ENCODE results near the gene MLPH.

Gene MLPH

GRCh38 chr2:237549643-237550415, 62.8 kb downstream of the MLPH start:
- no peak for DNase-seq

GRCh38 chr2:237551071-237551574, 64.1 kb downstream of the MLPH start:
- no peak for DNase-seq

- no peak for DNase-seq
Observed at GRCh38 chr2:237552908-237553307, 65.9 kb downstream of the MLPH start.

- DNase-seq, result no peak
Observed at GRCh38 chr2:237553948-237554347, 66.9 kb downstream of the MLPH start.

- no peak for DNase-seq
Observed at GRCh38 chr2:237555560-237555959, 68.5 kb downstream of the MLPH start.

- DNase-seq, result no peak
Observed at GRCh38 chr2:237556773-237557632, 70.0 kb downstream of the MLPH start.

GRCh38 chr2:237557633-237558015, 70.6 kb downstream of the MLPH start:
- no peak for DNase-seq

GRCh38 chr2:237558961-237559641, 72.0 kb downstream of the MLPH start:
- DNase-seq, result no peak

GRCh38 chr2:237561221-237561620, 74.2 kb downstream of the MLPH start:
- DNase-seq, result no peak

GRCh38 chr2:237563816-237564215, 76.8 kb downstream of the MLPH start:
- no peak for DNase-seq

- no peak for DNase-seq
Observed at GRCh38 chr2:237564526-237565131, 77.6 kb downstream of the MLPH start.

GRCh38 chr2:237565974-237566373, 78.9 kb downstream of the MLPH start:
- DNase-seq, result no peak

GRCh38 chr2:237566401-237567235, 79.6 kb downstream of the MLPH start, which contains the start of gene PRLH:
TSS of gene PRLH (plus strand) at chr2:237566574. CDS start at chr2:237566574, 0 bp downstream.
- no peak for DNase-seq

- DNase-seq, result peak; percentile 35
Observed at GRCh38 chr2:237567276-237568029, 80.4 kb downstream of the MLPH start.

GRCh38 chr2:237568121-237568660, 81.1 kb downstream of the MLPH start:
- no peak for DNase-seq

GRCh38 chr2:237569041-237569440, 82.0 kb downstream of the MLPH start:
- DNase-seq, result no peak

- DNase-seq, result no peak
Observed at GRCh38 chr2:237569896-237570295, 82.8 kb downstream of the MLPH start.

GRCh38 chr2:237570776-237571335, 83.8 kb downstream of the MLPH start:
- DNase-seq, result no peak

- DNase-seq, result no peak
Observed at GRCh38 chr2:237571551-237571950, 84.5 kb downstream of the MLPH start.

GRCh38 chr2:237572021-237572741, 85.1 kb downstream of the MLPH start:
- DNase-seq, result peak; percentile 85
